Bronchial smooth muscle cell (primary cell): ENCODE data around the gene EDN3. TPM values are rescaled to one million over a fixed set of nuclear protein-coding genes. Genes with fewer than 3 reads are reported as not detected.

ENCODE experiments used
- total RNA-seq: library from RNA; depleted of rRNA; stranded (reverse); fragments of >200 nt; gene quantifications from 2 replicates; pipeline ENCODE4 v1.2.1, GENCODE V29; 2014

EDN3 gene, protein sequence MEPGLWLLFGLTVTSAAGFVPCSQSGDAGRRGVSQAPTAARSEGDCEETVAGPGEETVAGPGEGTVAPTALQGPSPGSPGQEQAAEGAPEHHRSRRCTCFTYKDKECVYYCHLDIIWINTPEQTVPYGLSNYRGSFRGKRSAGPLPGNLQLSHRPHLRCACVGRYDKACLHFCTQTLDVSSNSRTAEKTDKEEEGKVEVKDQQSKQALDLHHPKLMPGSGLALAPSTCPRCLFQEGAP
- not detected in 2 replicates for total RNA-seq

DNA sequence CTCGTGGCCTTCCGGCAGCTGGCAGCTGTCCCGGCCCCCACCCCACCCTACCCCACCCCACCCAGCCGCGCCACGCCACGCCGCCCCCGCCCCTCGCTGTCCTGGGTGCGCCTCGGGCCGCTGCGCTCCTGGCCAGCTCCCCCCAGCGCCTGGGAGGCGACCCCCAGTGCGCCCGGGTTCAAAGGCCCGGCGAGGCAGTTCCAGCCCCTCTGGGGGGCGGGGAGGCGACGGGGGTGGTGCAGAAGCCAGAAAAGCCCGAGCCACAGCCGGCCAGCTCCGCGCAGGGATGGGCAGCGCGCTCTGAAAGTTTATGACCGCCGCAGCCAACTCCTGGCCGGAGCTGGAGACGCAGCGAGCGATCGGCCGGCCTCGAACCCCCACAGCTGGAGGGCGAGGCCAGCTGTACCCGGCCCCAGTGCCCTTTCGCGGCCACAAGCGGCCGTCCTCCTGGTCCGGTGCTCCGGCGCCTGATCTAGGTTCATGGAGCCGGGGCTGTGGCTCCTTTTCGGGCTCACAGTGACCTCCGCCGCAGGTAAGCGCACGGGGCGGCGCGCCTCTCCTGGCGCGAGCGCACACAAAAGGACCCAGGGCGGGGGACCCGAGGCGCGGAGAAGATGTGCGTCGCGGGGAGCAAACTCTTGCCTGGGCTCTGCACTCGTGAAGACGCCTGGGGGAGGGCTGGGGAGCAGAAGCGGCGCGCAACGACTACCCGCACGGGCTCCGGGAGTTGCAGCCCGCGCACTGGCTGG is at the start of gene EDN3:
TSS of gene EDN3 (plus strand) at position 279 of the 749 bp plus-strand sequence. CDS start at position 481, 202 bp downstream.

Other genes with a start within 250 kb of the EDN3 start
- gene ZNF831, start 136.8 kb upstream of the EDN3 start, total RNA-seq, result under 0.01 TPM in 1 of 2 replicates, not detected in the other